H9 (cell line): ENCODE measurements around the gene CCDC169. TPM values are rescaled to one million over a fixed set of nuclear protein-coding genes. Genes with fewer than 3 reads are reported as not detected.

Experiments used
- DNase-seq: peaks from one replicate; pipeline ENCODE4 v3.0.0-alpha.2; 2017
- H2AFZ ChIP-seq: one replicate; pipeline ENCODE4 v1.6.1; 2013; ENCODE audit warnings: mild to moderate bottlenecking, low read length, control low read depth, moderate library complexity
- H2AK5ac ChIP-seq: 2 replicates; pipeline ENCODE4 v1.6.1; 2013; ENCODE audit warnings: low read length, control low read depth, mixed read lengths; ENCODE audit not compliant: insufficient read length
- H2BK120ac ChIP-seq: one replicate; pipeline ENCODE4 v1.6.1; 2013; ENCODE audit warnings: low read depth, mild to moderate bottlenecking, low read length, control low read depth, inconsistent platforms; ENCODE audit not compliant: poor library complexity, severe bottlenecking
- H2BK12ac ChIP-seq: 2 replicates; pipeline ENCODE4 v1.6.1; 2013; ENCODE audit warnings: low read length, control low read depth, mixed read lengths, low read depth; ENCODE audit not compliant: insufficient read length
- H2BK15ac ChIP-seq: 2 replicates; pipeline ENCODE4 v1.6.1; 2013; ENCODE audit warnings: low read depth, low read length, control low read depth
- H2BK20ac ChIP-seq: one replicate; pipeline ENCODE4 v1.6.1; 2013; ENCODE audit warnings: low read depth, mild to moderate bottlenecking, low read length, control low read depth, inconsistent platforms; ENCODE audit not compliant: poor library complexity, severe bottlenecking
- H2BK5ac ChIP-seq: 2 replicates; pipeline ENCODE4 v1.6.1; 2013; ENCODE audit warnings: low read length, control low read depth, mixed read lengths; ENCODE audit not compliant: insufficient read length
- H3K14ac ChIP-seq: 2 replicates; pipeline ENCODE4 v1.6.1; 2013; ENCODE audit warnings: low read length, control low read depth; ENCODE audit not compliant: insufficient read depth
- H3K18ac ChIP-seq: 2 replicates; pipeline ENCODE4 v1.6.1; 2013; ENCODE audit warnings: low read depth, mild to moderate bottlenecking, mixed read lengths, low read length, control low read depth; ENCODE audit not compliant: insufficient read length
- H3K23ac ChIP-seq: 2 replicates; pipeline ENCODE4 v1.6.1; 2013; ENCODE audit warnings: low read length, control low read depth, mixed read lengths, low read depth; ENCODE audit not compliant: insufficient read length
- H3K23me2 ChIP-seq: 2 replicates; pipeline ENCODE4 v1.6.1; 2013; ENCODE audit warnings: low read depth, mild to moderate bottlenecking, mixed read lengths, low read length, control low read depth; ENCODE audit not compliant: insufficient read length, poor library complexity, severe bottlenecking
- H3K27ac ChIP-seq: 2 replicates; pipeline ENCODE4 v1.5.1; 2013; ENCODE audit warnings: low read length, control low read depth, mixed read lengths, low read depth; ENCODE audit not compliant: insufficient read length
- H3K27me3 ChIP-seq: 2 replicates; pipeline ENCODE4 v1.6.1; 2013; ENCODE audit warnings: low read length, control low read depth, inconsistent platforms; ENCODE audit not compliant: insufficient read depth
- H3K4ac ChIP-seq: 2 replicates; pipeline ENCODE4 v1.6.1; 2013; ENCODE audit warnings: low read depth, mild to moderate bottlenecking, control low read depth, inconsistent platforms, low read length, moderate library complexity
- H3K4me1 ChIP-seq: 2 replicates; pipeline ENCODE4 v1.6.1; 2013; ENCODE audit warnings: low read length, control low read depth, inconsistent platforms; ENCODE audit not compliant: insufficient read depth
- H3K4me2 ChIP-seq: 2 replicates; pipeline ENCODE4 v1.6.1; 2013; ENCODE audit warnings: low read length, control low read depth, mixed read lengths; ENCODE audit not compliant: insufficient read length, insufficient read depth
- H3K56ac ChIP-seq: 2 replicates; pipeline ENCODE4 v1.6.1; 2013; ENCODE audit warnings: low read depth, mild to moderate bottlenecking, mixed read lengths, low read length, control low read depth; ENCODE audit not compliant: insufficient read length
- H3K79me1 ChIP-seq: 2 replicates; pipeline ENCODE4 v1.6.1; 2013; ENCODE audit warnings: low read depth, mild to moderate bottlenecking, moderate library complexity, low read length, control low read depth, inconsistent platforms; ENCODE audit not compliant: insufficient read depth, poor library complexity, severe bottlenecking
- H3K79me2 ChIP-seq: 2 replicates; pipeline ENCODE4 v1.6.1; 2013; ENCODE audit warnings: low read length, control low read depth, inconsistent platforms; ENCODE audit not compliant: insufficient read depth
- H3K9ac ChIP-seq: 2 replicates; pipeline ENCODE4 v1.6.1; 2013; ENCODE audit warnings: low read length, control low read depth, mixed read lengths; ENCODE audit not compliant: insufficient read length; ENCODE audit errors: extremely low read depth
- H3K9me3 ChIP-seq: one replicate; pipeline ENCODE4 v1.6.1; 2013; ENCODE audit warnings: low read depth, low read length, inconsistent platforms; ENCODE audit not compliant: control insufficient read depth
- H3T11ph ChIP-seq: one replicate; pipeline ENCODE4 v1.6.1; 2013; ENCODE audit warnings: mild to moderate bottlenecking, low read length, control low read depth, inconsistent platforms
- H4K20me1 ChIP-seq: one replicate; pipeline ENCODE4 v1.6.1; 2013; ENCODE audit not compliant: control insufficient read depth, insufficient read length, insufficient read depth
- H4K5ac ChIP-seq: 2 replicates; pipeline ENCODE4 v1.6.1; 2013; ENCODE audit warnings: low read depth, mild to moderate bottlenecking, mixed read lengths, low read length, control low read depth; ENCODE audit not compliant: insufficient read length
- H4K8ac ChIP-seq: replicated peaks from 2 replicates; pipeline ENCODE4 v1.6.1; 2013; ENCODE audit warnings: low read length, control low read depth, mixed read lengths, low read depth; ENCODE audit not compliant: insufficient read length
- H4K91ac ChIP-seq: 2 replicates; pipeline ENCODE4 v1.6.1; 2013; ENCODE audit warnings: low read depth, mild to moderate bottlenecking, moderate library complexity, mixed read lengths, low read length, control low read depth; ENCODE audit not compliant: insufficient read length
- H3K27ac Mint-ChIP-seq, 3 experiments: 2 replicates in 2 of 3; 3 replicates in 1 of 3; pipeline ENCODE4 v1.8.0; 2020 to 2021; ENCODE audit warnings: mixed read lengths in 3 of 3, mild to moderate bottlenecking in 1 of 3, moderate library complexity in 1 of 3
- H3K27me3 Mint-ChIP-seq: 2 replicates; pipeline ENCODE4 v1.8.0; 2021; ENCODE audit warnings: low read depth, mild to moderate bottlenecking, moderate library complexity, mixed read lengths
- H3K36me3 Mint-ChIP-seq, 3 experiments: 2 replicates in 2 of 3; 3 replicates in 1 of 3; pipeline ENCODE4 v1.8.0; 2020 to 2021; ENCODE audit warnings: low read depth in 3 of 3, mixed read lengths in 3 of 3; ENCODE audit not compliant: insufficient read depth in 1 of 3
- H3K4me1 Mint-ChIP-seq, 2 experiments: 2 replicates each; pipeline ENCODE4 v1.8.0; 2020; ENCODE audit warnings: mixed read lengths in 2 of 2
- H3K4me3 Mint-ChIP-seq, 2 experiments: 2 replicates in 1 of 2; 3 replicates in 1 of 2; pipeline ENCODE4 v1.8.0; 2020 to 2021; ENCODE audit warnings: mild to moderate bottlenecking in 2 of 2, mixed read lengths in 2 of 2, moderate library complexity in 1 of 2
- H3K9me3 Mint-ChIP-seq, 2 experiments: 2 replicates in 1 of 2; 3 replicates in 1 of 2; pipeline ENCODE4 v1.8.0; 2020; ENCODE audit warnings: mild to moderate bottlenecking in 2 of 2, mixed read lengths in 2 of 2, moderate library complexity in 1 of 2
- WGBS: extraction: QIAGEN DNeasy Blood & Tissue Kit; methylation state at CpG from one replicate; pipeline ENCODE4 v1.1.7; 2013; ENCODE audit warnings: missing lambda C conversion rate, low lambda C conversion rate, mixed read lengths; ENCODE audit not compliant: insufficient read length; ENCODE audit errors: extremely low coverage; 5-methylcytosine and 5-hydroxymethylcytosine counted together
- total RNA-seq: library from RNA; stranded (reverse); gene quantifications from 2 replicates; pipeline ENCODE4 v1.2.1, GENCODE V29; 2021
- TF ChIP-seq, protein P1 (sequence below): fragments of 200-600 bp; sonication (generic); conservative IDR thresholded peaks from 3 replicates; pipeline ENCODE4 v1.8.0; 2021; ENCODE audit warnings: antibody characterized with exemption, mild to moderate bottlenecking

CCDC169 gene
- total RNA-seq, 1 experiment from 2014 or later: 19.1 TPM

DNA sequence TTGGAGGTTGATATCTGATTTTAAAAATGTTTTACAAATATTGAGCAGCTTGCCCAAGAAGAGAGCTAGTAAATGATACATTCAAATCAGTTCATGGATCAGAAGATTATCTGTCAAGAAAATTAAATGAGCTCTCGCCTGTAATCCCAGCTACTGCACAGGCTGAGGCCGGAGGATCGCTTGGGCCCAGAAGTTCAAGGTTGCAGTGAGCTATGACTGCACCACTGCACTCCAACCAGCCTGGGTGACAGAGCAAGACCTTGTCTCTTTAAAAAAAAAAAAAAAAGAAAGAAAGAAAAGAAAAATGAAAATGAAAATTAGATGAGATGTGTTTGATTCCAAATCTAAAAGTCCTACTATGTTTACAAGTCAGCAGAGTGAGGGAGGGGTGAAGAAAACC, 46.2 kb upstream of the CCDC169 start:
- H3K9ac ChIP-seq: no peak overlapping the region
- H2BK15ac ChIP-seq: no peak overlapping the region
- no peak overlapping the region for H2BK12ac ChIP-seq
- H3K4ac ChIP-seq: no peak overlapping the region
- DNase-seq: no peak
- Mint-ChIP-seq H3K4me1 (peaks cover 23 to 43% of the 10 kb centered on the region in 2 experiments), H3K36me3 (peaks cover 0 to 2% (median 0%) of the 10 kb centered on the region in 3 experiments; a peak in 2 of 7 replicates), H3K27ac (no peak overlapping the region; a peak in 1 of 7 replicates), H3K9me3 (no peaks in the 10 kb centered on the region), H3K4me3 (peak overlapping the region in 1 of 2 experiments; percentile 86; a peak in 2 of 5 replicates), H3K27me3 (no peaks in the 10 kb centered on the region)
- H4K20me1 ChIP-seq: no peaks in the 10 kb centered on the region
- no peaks in the 10 kb centered on the region for H3K27me3 ChIP-seq
- no peak overlapping the region for H2BK120ac ChIP-seq
- H3K23ac ChIP-seq: no peak overlapping the region
- H4K5ac ChIP-seq: no peak overlapping the region
- H3K4me1 ChIP-seq: peaks cover under 1% of the 10 kb centered on the region
- peak overlapping the region; percentile 53 for H3K4me2 ChIP-seq
- H3K9me3 ChIP-seq: no peaks in the 10 kb centered on the region
- H4K91ac ChIP-seq: no peak overlapping the region
- H3T11ph ChIP-seq: no peak overlapping the region
- H2AFZ ChIP-seq: no peak overlapping the region
- H4K8ac ChIP-seq: no peak overlapping the region
- WGBS: no CpG with 5 or more reads among the region's 3 CpGs
- H3K18ac ChIP-seq: no peak overlapping the region
- H3K79me2 ChIP-seq: peaks cover 20% of the 10 kb centered on the region; the same call in 1 of the 2 replicates
- no peak overlapping the region for H3K14ac ChIP-seq
- H3K79me1 ChIP-seq: peaks cover 2% of the 10 kb centered on the region
- H2BK5ac ChIP-seq: no peak overlapping the region
- H2AK5ac ChIP-seq: peak overlapping the region; percentile 83
- no peak overlapping the region for H3K56ac ChIP-seq
- TF ChIP-seq, protein P1, sequence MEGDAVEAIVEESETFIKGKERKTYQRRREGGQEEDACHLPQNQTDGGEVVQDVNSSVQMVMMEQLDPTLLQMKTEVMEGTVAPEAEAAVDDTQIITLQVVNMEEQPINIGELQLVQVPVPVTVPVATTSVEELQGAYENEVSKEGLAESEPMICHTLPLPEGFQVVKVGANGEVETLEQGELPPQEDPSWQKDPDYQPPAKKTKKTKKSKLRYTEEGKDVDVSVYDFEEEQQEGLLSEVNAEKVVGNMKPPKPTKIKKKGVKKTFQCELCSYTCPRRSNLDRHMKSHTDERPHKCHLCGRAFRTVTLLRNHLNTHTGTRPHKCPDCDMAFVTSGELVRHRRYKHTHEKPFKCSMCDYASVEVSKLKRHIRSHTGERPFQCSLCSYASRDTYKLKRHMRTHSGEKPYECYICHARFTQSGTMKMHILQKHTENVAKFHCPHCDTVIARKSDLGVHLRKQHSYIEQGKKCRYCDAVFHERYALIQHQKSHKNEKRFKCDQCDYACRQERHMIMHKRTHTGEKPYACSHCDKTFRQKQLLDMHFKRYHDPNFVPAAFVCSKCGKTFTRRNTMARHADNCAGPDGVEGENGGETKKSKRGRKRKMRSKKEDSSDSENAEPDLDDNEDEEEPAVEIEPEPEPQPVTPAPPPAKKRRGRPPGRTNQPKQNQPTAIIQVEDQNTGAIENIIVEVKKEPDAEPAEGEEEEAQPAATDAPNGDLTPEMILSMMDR: no peak
- H3K23me2 ChIP-seq: peaks cover 8% of the 10 kb centered on the region
- no peak overlapping the region for H3K27ac ChIP-seq
- H2BK20ac ChIP-seq: no peak overlapping the region
